DND-41 (cell line): Measurements from ENCODE around the gene GPM6B.

ENCODE experiments used
- EZH2 ChIP-seq: IDR thresholded peaks from 3 replicates; pipeline ENCODE4 v1.6.1; 2012; ENCODE audit warnings: borderline replicate concordance, low read depth, mild to moderate bottlenecking, moderate library complexity, low read length, inconsistent platforms; ENCODE audit not compliant: severe bottlenecking
- TF ChIP-seq, protein P1 (sequence below): IDR thresholded peaks from 2 replicates; pipeline ENCODE4 v1.5.1; 2012; ENCODE audit warnings: borderline replicate concordance, low read length, moderate library complexity, mild to moderate bottlenecking; ENCODE audit not compliant: poor library complexity, severe bottlenecking; ENCODE audit errors: extremely low read depth

- TF ChIP-seq, protein P1, sequence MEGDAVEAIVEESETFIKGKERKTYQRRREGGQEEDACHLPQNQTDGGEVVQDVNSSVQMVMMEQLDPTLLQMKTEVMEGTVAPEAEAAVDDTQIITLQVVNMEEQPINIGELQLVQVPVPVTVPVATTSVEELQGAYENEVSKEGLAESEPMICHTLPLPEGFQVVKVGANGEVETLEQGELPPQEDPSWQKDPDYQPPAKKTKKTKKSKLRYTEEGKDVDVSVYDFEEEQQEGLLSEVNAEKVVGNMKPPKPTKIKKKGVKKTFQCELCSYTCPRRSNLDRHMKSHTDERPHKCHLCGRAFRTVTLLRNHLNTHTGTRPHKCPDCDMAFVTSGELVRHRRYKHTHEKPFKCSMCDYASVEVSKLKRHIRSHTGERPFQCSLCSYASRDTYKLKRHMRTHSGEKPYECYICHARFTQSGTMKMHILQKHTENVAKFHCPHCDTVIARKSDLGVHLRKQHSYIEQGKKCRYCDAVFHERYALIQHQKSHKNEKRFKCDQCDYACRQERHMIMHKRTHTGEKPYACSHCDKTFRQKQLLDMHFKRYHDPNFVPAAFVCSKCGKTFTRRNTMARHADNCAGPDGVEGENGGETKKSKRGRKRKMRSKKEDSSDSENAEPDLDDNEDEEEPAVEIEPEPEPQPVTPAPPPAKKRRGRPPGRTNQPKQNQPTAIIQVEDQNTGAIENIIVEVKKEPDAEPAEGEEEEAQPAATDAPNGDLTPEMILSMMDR = no peak
- TF ChIP-seq EZH2 = no peak
Measured at GRCh38 chrX:13863324-13863723, 46.4 kb upstream of the GPM6B start.
